OCI-M2 (cell line): ENCODE data around the gene SEC16A.

Experiments used
- DNase-seq: peaks from one replicate; lab custom pipeline; 2025; ENCODE audit not compliant: unreplicated experiment; lab: John Stamatoyannopoulos, UW

SEC16A gene

GRCh38 chr9:136441681-136442245 lies 41.1 kb downstream of the SEC16A start:
- no peak for DNase-seq

GRCh38 chr9:136441191-136441680 lies 41.6 kb downstream of the SEC16A start:
- DNase-seq = no peak

GRCh38 chr9:136439481-136440408 lies 43.1 kb downstream of the SEC16A start, which contains the start of gene INPP5E:
INPP5E (minus strand) TSS chr9:136439845; CDS start chr9:136439419, 426 bp downstream.
- DNase-seq = no peak

- DNase-seq = no peak
Observed at GRCh38 chr9:136438548-136439480, 44.0 kb downstream of the SEC16A start.

GRCh38 chr9:136437839-136438547 lies 44.8 kb downstream of the SEC16A start:
- no peak for DNase-seq

- DNase-seq = no peak
Observed at GRCh38 chr9:136437430-136437829, 45.4 kb downstream of the SEC16A start.

- DNase-seq = no peak
Observed at GRCh38 chr9:136436055-136436634, 46.7 kb downstream of the SEC16A start.

GRCh38 chr9:136434580-136435169 lies 48.2 kb downstream of the SEC16A start:
- DNase-seq = no peak

- DNase-seq = no peak
Observed at GRCh38 chr9:136433849-136434579, 48.8 kb downstream of the SEC16A start.

GRCh38 chr9:136433043-136433715 lies 49.7 kb downstream of the SEC16A start:
- DNase-seq = no peak

- no peak for DNase-seq
Observed at GRCh38 chr9:136432591-136432990, 50.2 kb downstream of the SEC16A start.

GRCh38 chr9:136431782-136432350 lies 51.0 kb downstream of the SEC16A start:
- no peak for DNase-seq

- no peak for DNase-seq
Observed at GRCh38 chr9:136430588-136431234, 52.1 kb downstream of the SEC16A start.

GRCh38 chr9:136429683-136430491 lies 53.0 kb downstream of the SEC16A start:
- DNase-seq = no peak

GRCh38 chr9:136429075-136429628 lies 53.7 kb downstream of the SEC16A start:
- DNase-seq = no peak

- no peak for DNase-seq
Observed at GRCh38 chr9:136426787-136427186, 56.1 kb downstream of the SEC16A start.
